Activated T-cell treated with anti-CD3 and anti-CD28 coated beads for 4 hours (primary cell): ENCODE results near the gene SLC9A7.

ENCODE experiments used
- DNase-seq: peaks from one replicate; pipeline ENCODE4 v3.0.0-alpha.2; 2020

The SLC9A7 gene

DNA sequence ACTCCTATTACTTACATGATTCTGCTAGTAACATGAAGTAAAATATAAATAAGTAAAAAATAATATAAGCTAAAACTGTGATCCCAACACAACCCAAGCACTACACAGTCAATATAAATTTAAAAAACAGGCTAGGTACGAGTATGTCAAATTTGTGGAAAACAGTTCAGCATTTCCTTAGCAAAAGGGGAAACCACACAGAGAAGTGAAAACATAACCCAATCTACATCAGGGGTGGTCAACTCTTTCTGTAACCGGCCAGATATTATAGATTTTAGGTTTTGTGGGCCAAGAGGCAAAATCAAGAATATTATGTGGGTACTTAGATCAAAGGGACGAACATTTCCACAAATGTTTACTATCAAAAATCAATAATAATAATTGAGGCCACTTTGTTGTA, 115.3 kb downstream of the SLC9A7 start:
- no peak for DNase-seq

DNA sequence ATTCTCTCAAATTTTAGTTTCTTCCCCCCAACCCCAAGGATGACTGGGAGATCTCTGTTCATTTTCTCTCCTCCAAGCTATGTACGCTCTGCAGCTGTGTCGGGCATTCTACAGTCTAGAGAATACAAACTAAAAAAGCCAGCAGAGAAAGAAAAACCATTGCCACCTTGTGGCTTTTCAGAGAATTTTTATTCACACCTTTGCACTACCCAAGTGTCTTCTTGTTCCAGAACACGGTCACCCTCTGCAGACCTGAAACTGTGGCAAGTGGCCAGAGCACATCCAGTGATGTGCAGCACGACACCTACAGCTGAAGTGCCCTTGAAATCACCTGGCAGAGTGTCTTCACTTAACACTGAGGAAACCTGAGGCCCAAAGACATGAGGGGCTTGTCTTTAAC, 116.8 kb downstream of the SLC9A7 start:
- no peak for DNase-seq

DNA sequence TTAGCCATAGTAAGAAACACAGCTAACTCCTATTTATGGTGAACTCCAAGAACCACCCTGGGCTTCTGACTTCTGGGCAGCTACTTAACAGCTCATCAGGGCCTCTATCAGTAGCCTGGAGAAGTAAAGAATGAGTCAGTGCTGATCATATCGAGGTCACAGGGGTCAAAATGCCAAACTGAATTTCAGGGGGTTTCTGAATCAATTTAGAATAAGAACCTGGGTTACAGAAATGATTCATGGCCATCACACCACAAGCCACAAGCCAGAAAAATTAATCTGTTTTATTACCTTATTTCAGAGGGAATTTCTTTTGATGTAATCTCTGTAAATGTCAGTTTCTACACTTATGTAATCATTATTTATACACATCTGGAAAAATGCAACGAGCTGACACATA, 121.0 kb downstream of the SLC9A7 start:
- DNase-seq = no peak

DNA sequence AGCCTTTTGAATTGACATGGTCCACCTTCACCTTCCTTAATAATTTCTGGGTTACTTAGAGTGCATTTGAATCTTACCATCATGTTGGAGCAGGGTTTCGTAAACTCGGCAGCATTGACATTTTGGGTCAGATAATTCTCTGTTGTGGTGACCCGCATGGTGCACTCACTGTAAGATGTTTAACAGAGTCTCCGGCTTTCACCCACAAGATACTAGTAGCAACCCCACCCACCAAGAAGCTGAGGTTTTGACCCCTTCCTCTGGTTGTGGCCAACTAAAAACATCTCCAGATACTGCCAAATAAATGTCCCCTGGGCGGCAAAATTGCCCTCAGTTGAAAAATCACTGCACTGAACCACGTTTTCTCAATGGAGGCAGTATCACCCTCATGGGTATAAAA, 122.7 kb downstream of the SLC9A7 start:
- DNase-seq = no peak

DNA sequence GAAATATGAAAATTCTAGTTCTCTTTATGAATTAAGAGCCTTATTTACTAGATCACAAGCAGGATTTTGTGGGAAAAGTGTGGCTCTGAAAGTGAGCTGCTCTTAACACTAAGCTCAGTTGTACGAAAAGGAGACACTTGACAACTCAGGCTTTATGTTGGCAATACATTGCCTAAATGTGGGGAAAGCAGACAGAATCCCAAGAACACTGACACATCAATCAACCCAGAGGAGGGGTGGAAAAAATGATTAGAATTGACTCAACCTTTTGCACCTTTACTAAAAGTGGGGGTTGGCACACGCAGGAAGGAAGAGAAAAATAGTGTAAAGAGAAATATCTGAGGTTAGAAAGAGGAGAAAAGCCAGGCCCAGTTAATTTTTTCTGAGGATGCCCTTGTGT, 123.7 kb downstream of the SLC9A7 start:
- DNase-seq = no peak

DNA sequence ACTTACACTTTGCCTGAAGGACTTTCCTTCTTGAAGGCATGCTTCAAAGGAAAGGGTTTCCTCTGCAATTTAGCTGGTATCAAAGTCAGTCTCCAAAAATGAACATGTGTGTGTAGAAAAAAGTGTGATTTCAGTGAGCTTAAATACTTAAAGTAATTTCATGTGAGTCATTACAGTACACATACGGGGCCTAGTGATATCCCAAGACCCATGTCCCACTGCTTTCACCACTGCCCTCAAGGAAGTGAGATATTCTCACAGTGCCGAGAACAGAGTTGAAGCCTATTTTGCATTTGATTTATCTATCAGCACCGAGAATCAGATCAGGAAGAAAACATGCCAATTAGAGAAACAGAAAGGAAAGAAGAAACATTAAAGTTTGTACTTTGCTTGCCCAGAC, 124.3 kb downstream of the SLC9A7 start:
- no peak for DNase-seq

DNA sequence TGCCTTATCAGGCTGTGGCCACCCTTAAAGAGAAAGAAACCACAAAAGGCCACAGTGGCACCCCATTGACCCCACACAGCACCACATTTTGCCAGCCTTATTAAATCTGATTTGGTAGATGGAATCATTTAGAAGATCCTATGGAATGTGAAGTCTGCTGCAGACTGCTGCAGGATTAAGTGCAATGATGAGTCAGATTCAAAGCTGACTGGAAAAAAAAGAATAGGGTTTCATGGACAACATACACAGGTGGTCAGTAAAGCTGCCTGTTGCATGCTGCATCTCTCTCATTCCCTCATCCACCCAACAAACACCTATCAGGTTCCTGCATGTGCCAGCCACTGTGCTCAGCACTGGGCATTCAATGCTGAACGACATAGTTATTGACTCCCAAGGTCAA, 128.8 kb downstream of the SLC9A7 start:
- no peak for DNase-seq

DNA sequence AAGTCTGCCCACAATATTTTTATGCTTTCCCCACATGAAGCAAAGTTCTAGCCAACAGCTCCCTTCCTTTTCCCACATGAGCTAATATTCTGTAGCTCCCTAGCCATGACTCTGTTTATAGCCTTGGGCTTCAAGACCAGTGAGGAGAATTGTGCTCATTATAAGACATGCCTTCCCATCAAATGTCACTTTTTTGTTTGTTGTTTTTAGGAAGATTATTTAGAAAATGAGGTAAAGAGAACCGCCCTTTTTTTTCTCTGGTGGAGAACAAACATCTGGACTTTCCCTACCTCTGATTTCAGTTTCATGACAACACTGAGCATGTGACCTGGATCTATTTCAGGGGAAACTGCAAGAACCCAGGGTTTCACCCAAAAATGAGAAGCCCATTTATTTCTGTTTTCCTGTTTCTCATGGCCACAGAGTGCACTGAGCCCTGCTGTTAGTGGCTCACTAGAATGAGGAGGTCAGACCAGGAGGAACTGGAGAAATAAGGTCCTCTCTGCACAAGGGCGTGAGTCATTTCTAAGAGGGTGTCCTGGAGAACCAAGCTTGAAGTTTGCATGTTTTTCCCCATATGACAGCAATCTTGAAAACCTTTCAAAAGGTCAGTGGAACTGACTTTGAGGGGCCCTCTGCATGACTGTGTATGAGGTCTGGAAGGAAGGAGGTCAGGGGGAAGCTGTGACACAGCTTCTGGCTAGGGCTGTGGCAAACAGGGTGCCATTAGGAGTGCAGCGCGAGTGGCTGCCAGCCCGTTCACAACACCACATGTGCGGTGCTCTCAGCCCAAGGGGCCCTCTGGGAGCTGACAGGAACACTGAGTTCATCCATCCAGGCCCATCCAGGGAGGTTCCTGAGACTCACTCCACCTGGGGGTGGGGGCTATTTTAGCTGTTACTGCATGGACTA, 130.2 kb downstream of the SLC9A7 start:
- DNase-seq = no peak

DNA sequence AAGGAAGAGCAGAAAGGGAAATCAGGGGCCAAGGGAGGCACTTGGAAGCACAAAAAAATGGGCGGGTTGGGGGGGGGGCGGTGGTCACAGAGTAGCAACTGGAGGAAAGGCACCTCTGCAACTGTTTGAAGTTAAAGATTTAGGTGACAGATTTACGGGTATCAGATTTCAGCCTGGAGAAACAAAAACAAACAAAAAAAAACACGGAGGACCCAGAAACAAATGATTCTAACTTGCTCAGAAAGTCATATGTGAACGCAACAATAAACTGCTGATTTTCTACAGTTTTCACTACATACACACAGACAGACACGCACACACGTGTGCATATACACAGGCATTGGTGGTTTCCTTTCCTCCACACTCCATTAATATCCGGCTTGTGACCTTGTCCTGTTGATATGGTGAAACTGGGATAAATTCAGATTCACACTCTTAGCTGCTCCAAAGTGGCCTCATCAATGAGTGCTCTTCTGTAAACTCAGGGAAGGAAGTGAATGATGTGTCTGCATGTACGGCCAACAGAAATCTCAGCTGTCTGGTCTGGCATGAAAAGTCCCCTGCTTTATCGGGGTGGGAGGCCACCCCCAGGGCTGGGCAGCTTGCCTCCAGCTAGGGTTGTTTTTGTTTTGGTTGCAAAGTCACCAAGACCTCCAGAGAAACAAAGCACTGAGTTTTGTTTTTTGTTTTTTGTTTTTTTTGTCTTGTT, 131.1 kb downstream of the SLC9A7 start:
- DNase-seq = no peak

DNA sequence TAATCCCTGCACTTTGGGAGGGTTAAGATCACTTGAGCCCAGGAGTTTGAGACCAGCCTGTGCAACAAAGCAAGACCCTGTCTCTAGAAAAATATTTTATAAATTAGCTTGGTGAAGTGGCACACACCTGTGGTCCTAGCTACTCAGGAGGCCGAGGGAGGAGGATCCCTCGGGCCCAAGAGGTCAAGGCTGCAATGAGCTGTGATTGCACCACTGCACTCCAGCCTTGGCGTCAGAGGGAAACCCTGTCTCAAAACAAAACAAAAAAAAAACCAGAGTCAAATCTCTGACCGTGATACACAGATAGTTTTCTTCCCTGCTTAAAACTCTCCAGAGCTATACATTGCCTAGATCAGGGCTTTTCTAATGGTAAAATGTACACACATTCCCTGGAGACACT, 131.9 kb downstream of the SLC9A7 start:
- no peak for DNase-seq

DNA sequence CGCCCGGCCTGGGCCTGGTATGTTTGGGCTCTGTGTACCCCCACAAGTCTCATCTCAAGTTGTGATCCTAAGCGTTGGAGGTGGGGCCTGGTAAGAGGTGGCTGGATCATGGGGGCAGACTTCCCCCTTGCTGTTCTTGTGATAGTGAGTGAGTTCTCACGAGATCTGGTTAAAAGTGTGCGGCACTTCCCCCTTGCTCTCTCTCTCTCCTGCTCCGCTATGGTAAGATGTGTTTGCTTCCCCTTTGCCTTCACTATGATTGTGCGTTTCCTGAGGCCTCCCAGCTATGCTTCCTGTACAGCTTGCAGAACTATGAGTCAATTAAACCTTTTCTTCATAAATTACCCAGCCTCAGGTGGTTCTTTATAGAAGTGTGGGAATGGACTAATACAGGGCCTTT, 132.4 kb downstream of the SLC9A7 start:
- no peak for DNase-seq

DNA sequence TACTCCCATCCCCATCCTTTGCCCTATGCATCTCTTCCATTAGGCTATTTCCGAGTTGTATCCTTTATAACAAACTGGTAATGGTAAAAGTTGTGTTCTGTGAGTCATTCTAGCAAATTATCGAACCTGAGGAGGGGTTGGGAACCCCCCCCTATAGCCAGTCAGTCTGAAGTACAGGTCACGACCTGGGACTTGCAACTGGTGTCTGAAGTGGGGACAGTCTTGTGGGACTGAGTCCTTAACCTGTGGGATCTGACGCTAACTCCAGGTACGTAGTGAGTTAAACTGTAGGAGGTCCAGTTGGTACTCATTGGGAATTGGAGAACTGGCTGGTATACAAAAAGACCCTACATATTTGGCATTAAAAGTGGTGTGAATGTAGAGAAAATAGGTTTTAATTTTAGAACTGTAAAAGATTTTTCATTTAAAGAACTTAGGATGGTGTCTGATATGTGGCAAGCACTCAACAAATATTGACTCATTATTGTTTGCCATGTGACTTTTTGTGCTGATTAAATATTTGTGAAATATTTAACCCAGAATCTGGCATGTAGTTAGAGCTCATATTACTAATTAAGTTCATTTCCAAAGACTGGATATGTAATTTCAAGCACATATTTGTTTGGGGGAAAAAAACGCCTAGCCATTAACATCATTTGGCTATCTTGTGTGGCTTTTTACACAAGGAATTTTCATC, 134.7 kb downstream of the SLC9A7 start:
- DNase-seq = no peak

DNA sequence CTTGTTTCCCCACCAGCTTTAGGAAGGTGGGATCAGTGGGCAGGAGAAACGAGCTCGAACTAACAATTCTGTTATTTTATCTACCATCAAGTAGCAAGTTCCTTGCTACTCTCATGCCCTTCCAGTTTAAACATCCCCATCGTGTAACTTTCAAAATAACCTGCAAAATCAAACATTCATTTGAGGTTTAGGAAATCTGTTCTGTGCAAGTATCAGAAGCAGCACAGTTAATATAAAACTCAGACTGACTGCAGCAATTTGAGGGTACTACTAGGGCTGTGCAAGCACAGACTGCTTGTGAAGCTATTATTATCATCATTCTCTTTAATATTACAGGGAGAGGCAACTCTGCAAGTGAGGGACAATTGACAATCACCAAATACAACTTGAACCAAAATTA, 137.3 kb downstream of the SLC9A7 start:
- no peak for DNase-seq

DNA sequence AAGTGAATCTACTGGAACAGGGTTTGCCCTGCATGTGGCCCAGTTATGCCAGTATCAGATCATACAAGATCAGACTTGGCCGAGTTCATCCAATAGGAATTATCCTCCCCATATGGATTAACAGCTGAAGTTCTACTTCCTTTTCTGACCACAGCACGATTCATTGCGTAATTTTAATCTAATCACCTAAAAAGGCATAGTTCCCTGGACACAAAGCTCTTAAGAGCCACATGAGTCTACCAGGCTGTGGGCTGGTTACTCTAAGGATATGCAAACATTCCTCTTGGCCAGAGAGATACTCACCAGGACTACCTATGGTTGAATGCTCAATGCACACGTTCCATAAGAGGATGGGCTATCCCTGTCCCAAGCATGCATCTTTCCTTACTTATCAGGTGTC, 138.4 kb downstream of the SLC9A7 start:
- no peak for DNase-seq

DNA sequence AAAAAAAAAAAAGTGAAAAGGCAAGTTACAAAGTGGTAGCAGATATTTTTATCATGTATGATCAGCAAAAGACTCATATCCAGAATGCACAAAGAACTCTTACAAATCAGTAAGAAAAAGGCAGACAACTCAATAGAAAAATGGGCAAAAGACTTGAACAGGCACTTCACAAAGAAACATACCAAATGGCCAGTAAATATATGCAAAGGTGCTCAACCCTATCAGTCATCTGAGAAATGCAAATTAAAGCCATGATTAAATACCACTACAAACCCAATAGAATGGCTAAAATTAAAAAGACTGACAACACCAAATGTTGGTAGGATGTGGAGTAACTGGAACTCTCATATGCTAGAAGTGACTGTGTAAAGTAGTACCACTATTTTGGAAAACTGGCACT, 140.0 kb downstream of the SLC9A7 start:
- no peak for DNase-seq

DNA sequence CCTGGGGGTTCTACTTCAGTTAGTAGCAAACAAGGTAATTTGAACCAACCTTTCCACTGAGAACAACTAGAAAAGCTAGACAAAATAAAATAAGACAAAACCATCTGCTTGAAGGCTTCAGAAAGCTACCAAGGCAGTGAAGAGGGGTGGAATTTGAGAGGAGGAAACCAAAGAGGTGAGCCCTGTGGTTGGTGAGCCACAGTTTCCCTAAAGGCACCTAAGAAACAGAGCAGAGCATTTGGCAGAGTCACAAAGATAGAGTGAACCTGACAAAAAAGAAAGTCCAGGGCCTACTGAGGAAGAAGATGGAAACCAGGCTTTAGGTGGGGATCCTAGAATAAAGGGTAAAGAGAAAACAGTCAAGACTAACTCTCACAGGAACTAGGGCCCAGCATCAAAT, 141.0 kb downstream of the SLC9A7 start:
- DNase-seq = no peak

DNA sequence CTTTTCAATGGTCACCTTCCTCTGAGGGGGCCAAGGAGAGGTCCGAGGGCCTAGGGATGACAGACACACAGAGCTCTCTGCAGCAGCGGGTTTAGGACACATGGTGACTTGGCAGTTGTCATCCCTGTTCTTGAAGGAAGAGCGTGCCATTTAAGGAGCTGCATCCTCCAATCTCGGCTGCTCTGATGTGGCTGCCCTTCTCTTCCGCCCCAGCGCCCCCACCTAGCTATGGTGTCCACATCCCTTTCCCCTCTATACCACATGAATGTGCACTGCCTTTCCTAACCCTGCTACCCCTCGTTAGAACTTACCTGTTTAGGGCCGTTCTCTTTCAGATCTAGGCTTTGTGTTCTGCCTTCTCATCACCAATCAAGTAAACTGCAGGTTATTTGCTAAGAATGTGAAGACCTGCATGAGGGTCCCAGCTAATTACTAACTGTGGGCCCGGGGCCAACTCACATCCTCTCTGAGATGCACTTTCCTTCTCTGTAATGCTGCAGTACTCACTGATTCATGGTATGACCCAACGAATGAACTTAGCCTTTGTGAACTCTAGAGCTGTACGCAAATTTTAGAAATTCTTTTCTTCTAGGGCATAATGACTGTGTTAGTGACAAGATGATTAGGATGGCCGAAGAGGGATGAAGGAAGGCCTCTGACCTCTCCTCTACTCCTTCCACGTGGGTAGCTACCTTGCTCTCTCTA, 147.1 kb downstream of the SLC9A7 start:
- DNase-seq = no peak

DNA sequence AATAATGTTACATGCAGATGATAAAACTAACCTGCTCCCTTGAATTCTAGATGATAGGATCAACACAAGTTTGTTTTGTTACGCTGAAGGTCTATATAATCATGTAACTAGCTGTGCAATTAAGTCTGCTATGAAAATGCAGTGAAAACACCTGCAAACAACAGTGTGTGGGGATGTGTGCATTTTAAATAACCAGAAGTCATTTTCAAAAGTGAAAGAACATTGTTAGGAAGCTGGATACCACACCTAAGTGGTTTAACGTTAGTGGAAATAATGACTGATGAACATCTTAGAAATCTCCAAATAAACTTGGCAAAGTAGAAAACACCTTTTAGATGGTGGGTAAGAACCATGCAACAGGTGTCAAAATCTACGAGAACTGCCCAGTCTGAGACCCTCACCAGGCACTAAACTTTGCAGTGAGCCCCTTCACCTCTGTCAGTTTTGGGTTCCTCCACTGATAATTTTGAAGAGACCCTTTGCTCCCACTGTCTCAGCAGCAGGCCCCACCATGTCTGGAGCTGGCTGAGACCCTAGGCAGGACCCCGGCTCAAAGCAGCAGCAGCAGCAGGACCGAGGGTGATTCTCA, 148.8 kb downstream of the SLC9A7 start:
- DNase-seq = no peak

DNA sequence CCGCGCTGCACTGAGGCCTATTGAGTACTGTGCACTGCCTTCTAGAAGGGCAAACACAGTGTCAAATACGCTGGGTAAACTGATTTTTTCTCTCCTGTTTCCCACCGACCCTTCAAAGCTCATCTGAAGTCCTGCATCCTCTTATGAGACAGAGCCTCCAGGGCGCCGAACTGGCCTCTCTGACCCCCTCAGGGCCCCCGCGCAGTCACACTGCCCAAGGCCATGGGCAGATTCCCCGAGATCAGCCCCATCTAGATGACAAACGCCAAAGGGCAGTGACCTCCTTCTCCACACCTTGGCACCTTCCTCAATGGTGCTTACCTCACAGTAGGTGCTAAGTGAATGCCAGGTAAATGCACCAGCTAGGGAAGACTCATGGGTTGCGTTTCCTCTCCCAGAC, 151.0 kb downstream of the SLC9A7 start:
- DNase-seq = no peak

DNA sequence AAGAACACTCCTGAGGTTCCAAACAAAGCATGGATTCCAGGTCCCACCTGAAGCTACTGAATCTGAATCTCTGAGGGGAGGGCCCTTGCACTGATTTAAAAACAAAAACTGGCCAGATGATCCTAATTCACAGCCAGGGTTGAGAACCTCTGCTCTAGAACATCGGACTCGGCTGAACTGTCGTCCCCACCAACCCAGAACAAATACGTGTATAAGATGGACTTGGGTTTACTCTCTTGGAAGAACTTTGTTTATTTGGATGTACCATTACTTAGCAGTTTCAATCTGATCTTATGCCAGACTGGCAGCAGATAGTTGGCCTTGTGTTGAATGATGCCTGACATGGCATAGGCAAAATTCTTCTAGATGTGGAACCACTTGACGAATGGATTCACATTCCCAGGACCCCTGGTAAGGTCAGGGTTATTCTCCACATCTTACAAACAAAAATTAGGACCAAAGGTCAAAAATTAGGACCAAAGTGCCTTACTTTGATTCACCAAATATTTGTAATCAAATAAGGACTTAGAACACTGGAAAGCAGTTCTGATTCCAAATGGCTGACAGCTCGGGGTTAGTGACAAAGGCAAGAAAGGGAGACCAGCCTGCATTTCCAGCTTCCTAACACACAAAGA, 156.3 kb downstream of the SLC9A7 start:
- no peak for DNase-seq

DNA sequence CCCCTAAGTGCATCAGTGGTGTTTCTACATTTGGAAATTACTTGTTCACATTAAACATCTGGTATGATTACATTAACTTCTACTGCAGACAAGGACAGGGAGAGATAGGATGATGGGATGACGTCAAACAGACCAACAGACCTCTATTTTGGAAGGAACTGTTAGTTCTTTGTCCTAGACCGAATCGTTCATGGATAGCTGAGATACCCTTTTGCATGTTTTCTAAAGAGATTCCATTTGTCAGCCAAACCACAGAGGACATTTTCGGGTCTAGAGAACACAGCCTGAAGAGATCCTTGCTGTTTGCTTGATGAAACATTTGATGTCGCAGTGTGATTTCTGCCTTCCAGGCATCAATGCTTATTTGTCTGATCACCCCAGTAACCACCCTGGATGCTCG, 157.6 kb downstream of the SLC9A7 start:
- DNase-seq = no peak

DNA sequence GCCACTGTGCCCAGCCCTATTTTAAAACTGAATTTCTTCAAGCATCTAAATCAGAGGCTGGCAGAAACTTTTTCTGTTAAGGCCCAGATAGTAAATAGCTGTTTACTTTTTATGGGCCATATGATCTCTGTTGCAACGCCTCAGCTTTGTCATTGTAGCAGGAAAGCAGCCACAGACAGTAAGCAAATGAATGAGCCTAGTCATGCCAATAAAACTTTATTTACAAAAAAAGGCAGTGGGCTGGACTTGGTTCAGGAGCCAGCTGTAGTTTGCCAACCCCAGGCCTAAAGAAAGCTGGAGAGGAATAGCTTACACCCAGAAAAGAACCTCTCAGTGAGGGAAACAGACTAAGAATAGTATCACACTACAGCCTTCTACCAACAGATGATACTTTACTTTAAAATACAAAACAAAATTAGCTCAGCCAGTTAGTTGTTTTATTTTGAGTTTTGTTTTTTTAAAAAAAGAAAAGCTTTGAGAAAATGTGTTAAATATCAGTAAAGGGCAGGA, 159.8 kb downstream of the SLC9A7 start:
- DNase-seq = no peak
